Ramos (cell line): ENCODE data around the gene HOXD4.

ENCODE experiments used
- in situ Hi-C: fragments of 300-500 bp; cut with MboI; formaldehyde crosslinking; loops from one replicate; pipeline ENCODE4 v1.14.3; 2022; ENCODE audit warnings: low sequenced_read_pairs; ENCODE audit not compliant: unreplicated experiment

HOXD4 gene

DNA sequence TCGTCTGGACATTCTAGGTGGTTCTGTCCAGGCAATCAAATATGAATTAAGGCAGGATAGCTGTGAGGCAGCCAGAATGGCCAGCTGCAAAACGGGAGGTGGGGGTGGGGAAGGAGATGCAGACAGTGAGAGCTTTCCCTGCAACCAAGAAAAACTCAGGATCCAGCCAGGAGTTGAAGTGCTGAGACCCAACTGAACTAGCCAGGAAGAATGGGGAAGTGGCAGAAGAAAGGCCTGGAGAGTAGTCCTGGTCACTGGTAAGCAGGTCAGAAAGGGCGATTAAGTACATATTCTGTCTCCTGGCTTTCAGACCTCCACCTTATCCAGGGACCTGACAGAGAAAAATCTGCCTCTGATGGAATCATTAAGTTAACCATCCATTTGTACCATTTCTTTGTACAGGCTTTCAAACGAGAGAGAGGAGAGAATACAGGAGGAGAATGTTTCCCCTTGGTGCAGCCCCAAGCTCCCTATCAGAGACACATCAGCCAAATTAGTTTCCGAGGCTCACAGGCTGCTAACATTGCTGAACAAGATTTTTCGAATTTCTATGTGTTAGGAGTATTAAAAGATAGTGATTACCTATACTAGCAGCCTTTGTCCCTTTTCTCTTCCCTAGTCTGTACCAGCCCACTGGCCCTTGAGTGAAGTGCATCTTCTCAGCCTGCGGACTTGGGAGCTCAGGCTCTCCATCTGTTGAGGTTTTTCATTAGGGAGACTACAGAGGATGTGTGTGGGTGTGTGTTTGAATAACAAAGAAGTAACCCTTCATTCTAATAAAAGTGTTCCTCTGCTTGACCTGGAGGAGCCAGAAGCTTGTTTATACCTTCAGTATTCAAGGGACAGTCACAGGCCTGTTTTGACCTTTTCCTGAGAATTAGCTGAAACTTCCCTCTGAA is 24.6 kb downstream of the HOXD4 start:
- in situ Hi-C loops, result no loop called here

DNA sequence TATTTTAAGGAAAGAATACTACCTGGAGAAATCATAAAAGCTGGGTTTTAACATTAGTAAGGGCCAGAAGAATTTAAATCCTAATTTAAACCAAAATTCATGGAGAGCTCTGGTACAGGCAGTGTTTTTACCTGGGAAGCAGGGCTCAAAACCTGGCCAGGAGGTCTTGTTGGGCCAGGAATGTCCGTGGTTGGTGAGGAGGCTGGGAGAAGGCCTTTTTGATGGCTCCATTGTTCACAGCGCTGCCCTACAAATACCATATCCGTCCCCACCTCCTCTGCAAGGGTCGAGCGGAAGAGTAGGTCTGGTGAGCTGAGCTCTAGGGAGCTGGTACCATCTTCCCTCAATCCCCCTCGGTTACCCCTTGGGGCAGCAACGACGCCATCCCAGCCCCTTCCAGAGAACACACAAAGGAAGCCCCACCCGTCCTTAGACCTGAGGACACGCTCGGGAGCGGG is 26.3 kb downstream of the HOXD4 start:
- in situ Hi-C loops, result no loop called here

DNA sequence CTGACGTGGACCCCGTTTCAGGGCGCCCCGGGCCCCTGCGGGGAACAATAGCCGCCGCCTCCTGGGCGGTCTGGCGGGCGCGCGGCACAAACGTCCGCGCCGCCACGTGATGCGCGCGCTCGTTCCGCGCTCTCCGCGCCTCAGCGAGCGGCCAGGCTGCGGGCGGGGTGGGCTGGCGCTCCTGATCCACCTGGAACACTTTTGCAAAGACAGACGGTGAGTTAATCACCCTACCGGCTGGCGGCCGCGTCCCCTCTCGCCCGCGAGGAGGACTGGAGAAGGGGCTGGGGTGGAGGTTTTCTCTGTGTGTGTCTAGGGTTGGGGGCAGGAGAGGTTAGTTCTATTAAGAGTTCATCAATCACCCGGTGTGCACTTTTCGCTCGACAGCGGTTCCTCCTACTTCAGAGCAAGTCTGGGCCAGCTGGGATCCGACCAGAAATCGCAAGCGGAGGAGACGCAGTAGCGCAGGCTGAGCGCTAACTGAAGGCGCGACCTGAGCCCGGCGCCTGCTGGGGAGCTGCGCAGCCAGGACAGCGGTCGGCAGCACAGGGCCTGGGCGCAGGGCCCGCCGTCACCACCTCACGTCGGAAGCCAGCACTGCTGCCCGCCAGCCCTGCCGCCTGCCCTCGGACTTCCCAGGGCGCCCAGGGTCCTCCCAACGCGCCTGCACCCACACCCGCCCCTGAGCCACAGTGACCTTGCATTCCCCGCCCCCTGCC is 26.8 kb downstream of the HOXD4 start:
- in situ Hi-C loops, result no loop called here

DNA sequence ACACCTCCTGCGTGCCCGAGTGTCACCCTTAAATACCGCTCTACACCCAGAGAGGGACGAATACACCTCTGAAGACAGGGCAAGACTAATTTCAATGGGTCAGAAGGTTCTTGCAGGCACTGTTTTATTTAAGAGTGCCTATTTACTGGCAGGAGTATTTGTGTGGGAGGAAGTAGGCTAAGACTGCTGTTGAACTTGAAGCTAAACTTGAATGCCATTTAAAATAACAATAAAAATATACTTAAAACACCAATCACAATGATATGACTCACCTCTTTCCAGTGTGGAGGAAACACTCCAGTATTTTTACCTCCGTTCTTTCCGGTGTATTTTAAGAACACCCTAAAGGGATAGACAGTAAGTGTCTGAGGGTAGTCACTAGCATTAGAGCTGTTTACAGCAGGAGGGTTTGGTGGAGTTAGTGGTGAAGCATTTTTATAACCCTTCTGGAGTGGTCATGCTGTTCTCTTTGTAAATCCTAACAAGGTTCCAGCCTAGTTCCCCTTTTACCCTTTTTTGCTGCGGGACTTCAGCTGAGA is 27.5 kb downstream of the HOXD4 start:
- in situ Hi-C loops, result no loop called here

DNA sequence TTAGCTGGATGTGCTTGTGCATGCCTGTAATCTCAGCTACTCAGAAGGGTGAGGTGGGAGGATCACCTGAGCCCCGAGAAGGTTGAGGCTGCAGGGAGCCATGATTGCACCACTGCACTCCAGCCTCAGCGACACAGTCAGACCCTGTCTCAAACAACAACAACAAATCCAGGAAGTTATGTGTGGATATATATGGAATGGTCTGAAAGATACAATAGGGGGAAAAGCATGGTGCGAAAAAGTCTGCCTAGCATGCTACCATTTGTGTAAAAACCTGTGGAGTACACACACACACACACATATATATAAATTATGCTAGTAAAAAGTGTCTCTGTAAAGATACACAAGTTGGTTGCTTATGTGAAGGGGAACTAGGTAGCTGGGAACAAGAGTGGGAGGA is 30.2 kb downstream of the HOXD4 start:
- in situ Hi-C loops, result no loop called here

DNA sequence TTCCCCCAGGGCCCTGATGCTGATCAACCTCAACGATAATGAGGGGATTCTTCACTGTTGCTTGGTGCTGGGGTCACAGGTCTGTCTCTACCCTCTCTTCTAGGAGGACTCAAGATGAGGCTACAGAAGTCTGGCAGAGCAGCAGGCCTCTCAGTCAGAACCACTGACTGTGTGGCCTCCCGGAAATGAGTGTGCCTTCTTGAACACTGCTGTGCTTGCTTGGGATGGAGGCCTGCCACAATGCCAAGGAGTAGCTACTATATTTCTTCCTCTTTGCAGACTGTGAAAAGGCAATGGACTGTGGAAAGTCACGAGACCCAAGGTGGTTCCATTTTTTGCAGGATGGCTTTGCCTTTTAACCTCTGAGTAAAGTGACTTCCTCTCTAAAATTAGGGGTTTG is 31.3 kb downstream of the HOXD4 start:
- in situ Hi-C loops, result no loop called here

DNA sequence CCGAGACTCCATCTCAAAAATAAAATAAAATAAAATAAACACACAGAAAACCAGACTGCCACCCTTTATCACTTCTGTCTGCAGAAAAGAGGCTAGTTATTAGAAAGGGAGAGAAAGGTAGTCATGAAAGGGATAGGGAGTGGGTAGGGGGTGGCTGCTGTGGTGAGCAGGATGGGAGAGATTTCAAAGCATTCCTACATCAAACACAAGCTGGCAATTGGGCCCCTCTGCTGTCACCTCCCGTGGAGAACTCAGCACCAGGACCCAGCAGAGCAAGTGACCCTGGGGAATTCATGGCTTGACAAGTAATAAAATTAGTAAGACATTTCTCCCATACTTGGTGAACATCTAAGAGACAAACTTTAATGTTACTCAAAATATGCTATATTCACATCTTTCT is 33.4 kb downstream of the HOXD4 start:
- in situ Hi-C loops, result no loop called here

DNA sequence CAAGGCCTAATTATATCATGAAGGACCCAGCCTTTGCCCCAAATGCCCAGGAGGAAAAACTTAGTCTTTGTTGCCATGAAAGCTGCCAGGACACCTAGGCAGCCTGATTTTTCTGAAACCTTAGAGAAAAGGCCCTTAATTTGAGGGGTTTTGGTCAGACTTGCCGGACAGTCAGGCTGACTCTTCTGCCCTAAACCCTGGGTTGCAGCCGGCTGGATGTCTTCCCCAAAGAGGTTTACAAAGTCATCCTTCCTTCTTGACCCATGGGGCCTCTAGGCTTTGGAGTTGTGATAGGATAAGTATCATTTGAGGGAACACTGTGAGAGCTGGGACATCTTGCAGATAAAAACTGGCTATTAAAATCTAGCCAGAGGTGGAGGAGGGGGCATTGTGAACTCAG is 34.7 kb downstream of the HOXD4 start:
- in situ Hi-C loops, result no loop called here

DNA sequence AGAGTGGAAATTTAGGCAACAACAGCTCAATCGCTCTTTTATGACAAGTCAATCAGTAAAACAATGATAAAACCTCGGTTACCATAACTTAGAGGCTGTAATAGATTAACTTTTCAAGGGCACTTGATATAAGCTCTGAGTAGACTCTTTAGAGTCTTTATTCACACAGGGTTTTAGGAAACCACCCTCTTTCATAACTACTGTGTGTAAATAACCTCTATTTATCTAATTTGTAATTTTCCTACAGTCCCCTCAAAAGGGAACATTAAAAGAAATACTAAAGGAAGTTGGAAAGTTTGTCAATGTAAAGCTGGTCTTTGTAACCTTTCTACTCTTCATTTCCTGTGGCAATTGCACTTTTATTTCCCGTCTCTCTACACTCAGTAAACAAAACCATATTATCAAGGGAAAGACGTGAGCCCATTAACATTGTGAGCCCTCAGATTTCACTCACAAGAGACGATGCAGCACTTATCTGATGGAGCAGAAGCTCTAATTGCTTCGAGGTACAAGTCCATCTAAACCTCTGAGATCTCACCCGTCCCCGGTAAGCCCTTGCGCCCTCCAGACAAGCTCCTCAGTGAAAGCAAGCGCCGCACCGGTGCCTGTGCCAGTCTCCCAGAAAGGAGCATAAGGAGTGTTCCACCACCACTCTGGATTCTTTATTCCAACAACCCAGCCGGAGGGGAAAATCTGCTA is 36.0 kb downstream of the HOXD4 start:
- in situ Hi-C loops, result no loop called here

DNA sequence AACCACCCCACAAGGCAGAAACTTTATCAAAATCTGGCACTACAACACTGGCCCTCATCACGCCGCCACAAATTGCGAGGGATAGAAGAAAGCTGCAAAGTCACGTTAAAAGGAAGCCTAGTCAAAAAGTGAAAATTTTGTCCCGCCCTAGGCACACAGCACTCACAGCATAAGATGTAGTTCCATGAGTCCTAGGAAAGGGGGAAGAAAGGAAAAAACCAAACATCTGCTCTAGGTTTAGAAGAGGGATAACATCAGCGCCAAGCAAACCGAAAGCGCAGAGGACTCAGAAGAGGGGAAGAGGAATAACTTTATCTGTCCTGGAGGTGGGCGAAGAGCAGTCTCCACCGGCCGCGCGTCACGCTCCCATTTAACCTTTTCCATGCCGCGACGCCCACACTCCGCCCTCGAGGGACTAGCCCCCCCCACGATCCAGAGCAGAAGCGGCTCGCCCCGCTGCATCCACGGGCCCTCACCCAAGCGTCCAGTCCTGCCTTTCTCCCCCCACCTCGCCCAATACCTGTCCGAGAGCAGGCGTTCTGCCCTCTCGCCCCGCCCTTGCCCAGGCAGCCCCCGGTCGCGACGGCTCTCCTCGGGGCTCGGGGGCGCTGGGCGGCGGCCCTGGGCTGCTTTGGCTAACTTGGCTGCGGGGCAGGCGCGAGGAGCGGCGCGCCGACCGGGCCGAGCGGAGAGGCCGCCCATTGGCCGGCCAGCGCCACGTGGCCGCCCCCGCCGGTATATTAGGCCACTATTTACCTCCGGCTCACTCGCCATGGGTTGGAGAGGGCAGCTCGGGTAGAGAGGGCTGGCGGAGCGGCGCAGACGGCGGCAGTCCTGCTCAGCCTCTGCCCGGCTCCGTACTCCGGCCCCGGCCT is 36.8 kb downstream of the HOXD4 start, which contains the start of gene HOXD1:
Gene HOXD1, plus strand, starts transcription at position 770 of the 875 bp plus-strand sequence. CDS start 134 bp downstream, outside the sequence.
- in situ Hi-C loops, result no loop called here

DNA sequence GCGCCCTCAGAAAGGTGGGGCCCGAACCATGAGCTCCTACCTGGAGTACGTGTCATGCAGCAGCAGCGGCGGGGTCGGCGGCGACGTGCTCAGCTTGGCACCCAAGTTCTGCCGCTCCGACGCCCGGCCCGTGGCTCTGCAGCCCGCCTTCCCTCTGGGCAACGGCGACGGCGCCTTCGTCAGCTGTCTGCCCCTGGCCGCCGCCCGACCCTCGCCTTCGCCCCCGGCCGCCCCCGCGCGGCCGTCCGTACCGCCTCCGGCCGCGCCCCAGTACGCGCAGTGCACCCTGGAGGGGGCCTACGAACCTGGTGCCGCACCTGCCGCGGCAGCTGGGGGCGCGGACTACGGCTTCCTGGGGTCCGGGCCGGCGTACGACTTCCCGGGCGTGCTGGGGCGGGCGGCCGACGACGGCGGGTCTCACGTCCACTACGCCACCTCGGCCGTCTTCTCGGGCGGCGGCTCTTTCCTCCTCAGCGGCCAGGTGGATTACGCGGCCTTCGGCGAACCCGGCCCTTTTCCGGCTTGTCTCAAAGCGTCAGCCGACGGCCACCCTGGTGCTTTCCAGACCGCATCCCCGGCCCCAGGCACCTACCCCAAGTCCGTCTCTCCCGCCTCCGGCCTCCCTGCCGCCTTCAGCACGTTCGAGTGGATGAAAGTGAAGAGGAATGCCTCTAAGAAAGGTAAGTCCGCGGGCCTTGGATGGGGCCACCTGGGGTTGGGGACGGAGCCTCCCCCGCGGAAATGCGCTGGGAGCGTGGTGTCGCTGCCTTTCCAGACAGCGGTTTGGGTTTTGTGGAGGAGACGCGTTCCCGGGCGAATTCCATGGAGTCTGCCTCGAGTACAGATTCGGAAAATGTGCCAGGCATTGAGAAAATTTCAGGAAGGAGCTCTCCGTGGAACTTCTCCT is 37.7 kb downstream of the HOXD4 start:
- in situ Hi-C loops, result no loop called here

DNA sequence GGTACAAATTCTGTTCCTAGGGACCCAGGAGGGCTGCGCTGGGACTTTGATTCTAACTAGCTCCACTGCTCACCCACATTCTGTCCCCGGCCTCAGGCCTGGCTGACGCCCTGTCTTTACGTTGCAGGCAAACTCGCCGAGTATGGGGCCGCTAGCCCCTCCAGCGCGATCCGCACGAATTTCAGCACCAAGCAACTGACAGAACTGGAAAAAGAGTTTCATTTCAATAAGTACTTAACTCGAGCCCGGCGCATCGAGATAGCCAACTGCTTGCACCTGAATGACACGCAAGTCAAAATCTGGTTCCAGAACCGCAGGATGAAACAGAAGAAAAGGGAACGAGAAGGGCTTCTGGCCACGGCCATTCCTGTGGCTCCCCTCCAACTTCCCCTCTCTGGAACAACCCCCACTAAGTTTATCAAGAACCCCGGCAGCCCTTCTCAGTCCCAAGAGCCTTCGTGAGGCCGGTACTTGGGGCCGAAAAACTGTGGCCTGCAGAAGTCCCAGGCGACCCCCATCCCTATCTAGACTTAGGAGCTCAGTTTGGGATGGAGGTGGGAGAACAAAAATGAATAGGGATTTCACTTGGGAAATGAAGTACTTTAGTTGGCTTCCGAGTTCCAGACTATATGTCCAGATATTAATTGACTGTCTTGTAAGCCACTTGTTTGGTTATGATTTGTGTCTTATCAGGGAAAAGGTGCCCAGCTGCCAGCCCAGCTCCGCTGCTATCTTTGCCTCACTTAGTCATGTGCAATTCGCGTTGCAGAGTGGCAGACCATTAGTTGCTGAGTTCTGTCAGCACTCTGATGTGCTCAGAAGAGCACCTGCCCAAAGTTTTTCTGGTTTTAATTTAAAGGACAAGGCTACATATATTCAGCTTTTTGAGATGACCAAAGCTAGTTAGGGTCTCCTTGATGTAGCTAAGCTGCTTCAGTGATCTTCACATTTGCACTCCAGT is 38.6 kb downstream of the HOXD4 start:
- in situ Hi-C loops, result no loop called here

DNA sequence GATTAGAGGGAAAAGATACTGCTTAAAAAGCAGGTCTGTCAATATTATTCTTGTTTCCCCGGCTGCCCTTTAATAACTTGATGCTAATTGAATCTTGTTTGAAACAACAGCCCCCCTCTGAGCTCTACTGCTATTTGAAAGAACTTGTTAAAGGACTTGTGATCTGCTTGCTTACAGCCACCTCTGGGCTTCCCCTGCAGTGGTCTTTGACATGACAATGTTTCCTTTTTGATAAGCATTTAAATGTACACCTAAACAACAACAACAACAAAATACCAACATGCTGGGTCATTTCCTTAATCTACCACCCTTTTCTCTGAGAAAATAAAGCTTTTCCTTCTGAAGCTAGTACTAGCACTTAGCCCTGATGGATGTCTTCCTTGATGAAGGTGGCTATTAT is 41.0 kb downstream of the HOXD4 start:
- in situ Hi-C loops, result no loop called here

DNA sequence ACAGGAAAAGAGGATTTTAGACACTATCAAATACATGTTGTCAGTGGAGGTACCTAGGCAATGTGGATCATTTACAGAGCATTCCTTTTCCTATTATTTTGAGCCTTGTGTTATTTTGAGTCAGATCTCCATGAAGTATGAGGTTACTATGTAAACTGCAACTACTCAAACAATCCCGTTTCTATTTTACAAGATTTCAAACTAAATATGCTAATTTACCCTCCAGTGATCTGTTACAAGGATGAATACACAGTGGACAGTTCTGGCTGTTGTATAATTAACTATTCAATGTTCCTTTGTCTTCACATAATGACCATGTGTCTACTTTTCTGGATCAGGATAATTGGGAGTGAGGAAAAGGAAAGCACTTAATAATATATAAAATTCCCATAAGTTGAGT is 41.7 kb downstream of the HOXD4 start:
- in situ Hi-C loops, result no loop called here

DNA sequence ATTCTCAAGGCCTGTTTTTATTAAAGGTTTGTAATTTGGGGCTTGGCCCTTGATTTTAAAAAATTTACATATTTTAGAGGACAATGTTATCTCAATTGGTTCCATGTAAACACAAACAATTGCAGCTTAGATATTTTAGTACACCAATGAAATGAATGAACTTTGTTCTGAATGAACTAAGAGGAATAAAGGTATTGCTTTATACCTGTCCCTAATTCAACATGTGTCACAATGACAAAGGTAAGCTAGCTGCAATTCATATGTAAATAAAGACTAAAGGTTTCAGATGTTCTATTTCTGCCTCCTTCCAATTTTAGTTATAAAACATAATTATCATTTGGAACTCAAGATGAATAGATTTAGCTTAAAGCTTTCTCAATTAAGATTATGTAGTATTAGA is 48.6 kb downstream of the HOXD4 start:
- in situ Hi-C loops, result no loop called here

DNA sequence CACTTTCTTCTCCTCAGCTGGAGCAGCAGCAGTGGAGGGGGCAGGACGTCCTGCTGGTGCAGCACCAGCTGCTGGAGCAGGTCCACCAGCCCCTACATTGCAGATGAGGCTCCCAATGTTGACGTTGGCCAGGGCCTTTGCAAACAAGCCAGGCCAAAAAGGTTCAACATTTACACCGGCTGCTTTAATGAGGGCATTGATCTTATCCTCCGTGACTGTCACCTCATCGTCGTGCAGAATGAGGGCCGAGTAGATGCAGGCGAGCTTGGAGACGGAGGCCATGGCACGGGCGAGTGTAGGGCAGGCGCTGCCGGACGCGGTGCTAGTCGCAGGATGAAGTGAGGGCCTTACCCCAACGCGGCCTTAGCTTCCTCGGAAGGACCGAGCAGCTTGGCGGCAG is 49.6 kb downstream of the HOXD4 start:
- in situ Hi-C loops, result no loop called here

DNA sequence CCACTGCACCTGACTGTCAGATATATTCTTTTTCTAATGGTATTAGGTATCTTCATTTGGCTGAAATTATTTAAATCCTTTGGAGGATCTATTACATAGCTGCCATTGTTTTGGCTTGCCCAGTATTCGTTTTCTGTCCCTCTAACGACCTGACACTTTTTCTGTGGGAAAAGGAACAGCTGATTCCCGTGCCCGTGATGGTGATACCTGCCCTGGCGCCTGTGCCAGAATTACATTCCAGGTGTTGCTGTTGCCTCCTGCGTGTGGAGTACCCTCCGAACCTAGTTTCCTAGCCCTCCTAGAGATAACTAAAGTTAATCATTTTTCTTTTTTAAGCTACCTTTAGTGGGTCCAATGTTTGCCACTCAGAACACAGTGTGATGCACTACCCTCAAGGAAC is 51.1 kb downstream of the HOXD4 start:
- in situ Hi-C loops, result no loop called here
